Fibroblast of skin of left quadriceps (primary cell): Measurements from ENCODE around the gene GALNT6.
A peak's percentile ranks its signal among the peaks of the same experiment; 100 is the strongest.

Experiments used
- DNase-seq, 2 experiments: peaks; one replicate each; pipeline ENCODE4 v3.0.0-alpha.2; 2013; ENCODE audit warnings: low read depth in 2 of 2

GALNT6 gene

DNA sequence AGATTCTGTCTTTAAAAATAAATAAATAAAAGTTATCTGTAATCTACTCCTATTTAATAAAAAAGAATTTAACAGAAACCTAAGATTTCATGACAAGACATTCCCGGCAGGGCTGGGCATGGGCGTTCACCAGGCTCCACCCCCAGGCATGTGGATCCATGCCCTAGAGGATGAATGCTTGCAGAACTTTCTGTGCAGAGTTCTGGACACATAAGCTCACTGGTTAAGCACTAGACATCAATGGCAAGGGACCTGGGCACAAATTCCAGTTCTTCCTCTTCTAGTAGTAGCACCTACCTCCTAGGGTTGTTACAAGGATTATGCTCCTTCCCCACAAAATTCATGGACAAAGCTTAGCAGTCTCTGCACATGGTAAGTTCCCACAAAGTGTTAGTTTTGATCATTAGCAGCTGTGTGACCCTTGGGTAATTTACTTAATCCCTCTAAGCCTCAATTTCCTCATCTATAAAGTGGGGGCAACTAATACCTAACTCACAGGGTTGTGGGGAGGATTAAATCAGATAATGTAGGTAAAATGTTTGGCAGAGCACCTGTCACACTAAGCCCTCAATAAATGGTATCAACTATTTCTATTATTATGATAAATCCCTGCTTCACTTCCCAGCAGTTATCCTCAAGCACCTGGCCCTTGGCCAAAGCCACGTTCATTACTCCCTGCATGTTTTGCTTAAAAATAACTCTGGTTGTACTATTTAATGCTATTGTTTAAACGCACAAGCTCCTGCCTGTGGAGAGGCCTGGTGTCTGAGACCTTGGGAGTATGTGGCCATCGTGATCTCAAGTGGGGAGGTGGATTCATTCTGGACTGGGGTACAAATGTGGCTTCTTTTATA lies 9.8 kb downstream of the GALNT6 start:
- no peak for DNase-seq

DNA sequence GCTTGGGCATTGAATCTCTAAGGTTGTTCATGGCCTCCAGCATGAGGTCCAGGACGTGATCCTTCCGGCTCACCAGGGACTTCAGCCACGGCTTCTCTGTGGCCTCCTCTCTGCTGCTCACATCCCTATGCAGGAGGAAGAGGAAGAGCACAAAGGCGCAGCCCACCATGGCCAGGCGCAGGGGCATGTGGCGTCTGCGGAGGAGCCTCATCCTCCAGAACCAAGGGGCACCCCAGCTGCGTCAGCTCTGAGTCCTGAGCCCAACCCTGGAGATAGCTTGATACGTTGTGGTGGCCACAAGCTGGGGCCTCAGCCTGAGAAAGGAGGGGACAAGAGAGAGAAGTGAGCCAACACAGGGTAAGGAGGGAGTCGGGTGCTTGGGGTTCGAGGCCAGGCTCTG lies 11.6 kb downstream of the GALNT6 start:
- no peak for DNase-seq

DNA sequence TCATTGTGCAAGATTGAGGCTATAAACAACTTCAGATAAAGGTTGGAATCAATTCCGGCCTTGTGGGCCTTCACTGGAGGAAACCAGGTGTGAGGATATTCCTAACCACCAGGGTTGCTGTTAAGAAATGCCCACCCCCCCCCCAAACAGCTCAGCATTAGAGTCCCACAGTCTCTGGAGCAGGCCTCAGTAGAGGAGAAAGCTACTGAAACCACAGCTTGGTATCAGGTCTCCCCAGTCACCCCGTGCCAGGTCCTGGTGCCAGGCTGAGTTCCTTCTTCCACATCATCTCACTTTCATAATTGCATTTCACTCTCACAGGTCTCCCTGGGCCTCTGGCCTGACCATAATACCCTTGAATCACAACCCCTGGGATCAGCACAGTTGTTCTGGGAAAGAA lies 12.5 kb downstream of the GALNT6 start:
- DNase-seq: no peak

- no peak for DNase-seq
Measured at GRCh38 chr12:51377099-51377984, 13.9 kb downstream of the GALNT6 start.

DNA sequence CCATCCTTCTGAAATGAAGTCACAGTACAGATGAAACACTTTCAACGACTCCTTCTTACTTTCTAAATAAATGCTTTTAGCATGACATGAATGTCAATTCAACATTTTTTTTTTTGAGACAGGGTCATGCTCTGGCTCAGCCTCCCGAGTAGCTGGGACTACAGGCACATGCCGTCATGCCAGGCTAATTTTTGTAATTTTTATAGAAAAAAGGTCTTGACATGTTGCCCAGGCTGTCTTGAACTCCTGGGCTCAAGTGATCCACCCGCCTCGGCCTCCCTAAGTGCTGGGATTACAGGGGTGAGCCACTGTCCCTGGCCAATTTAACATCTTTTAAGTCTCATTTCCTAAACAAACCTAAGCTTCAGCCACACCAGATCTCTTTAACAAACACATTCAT lies 16.4 kb downstream of the GALNT6 start:
- DNase-seq: no peak

- DNase-seq: no peak
Measured at GRCh38 chr12:51374361-51374760, 16.8 kb downstream of the GALNT6 start.

GRCh38 chr12:51373187-51373586 lies 18.0 kb downstream of the GALNT6 start:
- DNase-seq: no peak

DNA sequence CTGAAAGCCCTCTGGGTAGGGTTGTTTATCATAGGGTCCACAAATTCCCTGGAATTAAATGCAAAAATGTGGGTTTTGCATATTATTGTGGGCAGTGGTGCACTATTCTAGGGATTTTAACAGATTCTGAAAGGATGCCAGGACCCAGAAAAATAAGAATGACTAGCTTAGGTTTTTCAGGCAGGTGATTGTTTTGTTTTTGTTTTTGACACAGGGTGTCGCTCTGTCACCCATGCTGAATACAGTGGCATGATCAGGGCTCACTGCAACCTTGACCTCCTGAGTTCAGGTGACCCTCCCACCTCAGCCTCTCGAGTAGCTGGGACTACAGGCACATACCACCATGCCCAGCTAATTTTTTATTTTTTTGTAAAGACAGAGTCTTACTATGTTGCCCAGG lies 19.2 kb downstream of the GALNT6 start:
- DNase-seq: no peak

GRCh38 chr12:51371295-51371953 lies 19.8 kb downstream of the GALNT6 start:
- peak; percentile 85 to 88 for DNase-seq

- no peak for DNase-seq
Measured at GRCh38 chr12:51370667-51371066, 20.5 kb downstream of the GALNT6 start.

DNA sequence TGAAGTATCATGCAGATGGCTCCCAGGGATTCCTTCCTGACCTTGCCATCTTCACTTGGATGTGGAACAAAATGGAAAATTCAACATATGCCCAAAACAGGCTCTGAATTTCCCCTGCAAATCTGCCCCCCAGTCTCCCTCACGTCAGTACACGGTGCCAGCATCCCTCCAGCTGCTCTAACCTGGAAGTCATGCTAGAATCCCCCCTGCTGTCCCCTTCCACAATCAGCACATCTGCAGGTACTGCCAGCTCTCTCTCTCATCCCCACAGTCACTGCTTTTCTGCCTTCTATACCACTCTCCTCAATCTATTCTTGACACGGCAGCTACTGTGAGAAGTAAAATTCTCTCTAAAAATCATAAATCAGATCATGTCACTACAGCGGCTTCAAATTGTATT lies 21.6 kb downstream of the GALNT6 start:
- no peak for DNase-seq

GRCh38 chr12:51368640-51369517 lies 22.3 kb downstream of the GALNT6 start:
- no peak for DNase-seq

GRCh38 chr12:51365276-51365675 lies 25.9 kb downstream of the GALNT6 start:
- no peak for DNase-seq

DNA sequence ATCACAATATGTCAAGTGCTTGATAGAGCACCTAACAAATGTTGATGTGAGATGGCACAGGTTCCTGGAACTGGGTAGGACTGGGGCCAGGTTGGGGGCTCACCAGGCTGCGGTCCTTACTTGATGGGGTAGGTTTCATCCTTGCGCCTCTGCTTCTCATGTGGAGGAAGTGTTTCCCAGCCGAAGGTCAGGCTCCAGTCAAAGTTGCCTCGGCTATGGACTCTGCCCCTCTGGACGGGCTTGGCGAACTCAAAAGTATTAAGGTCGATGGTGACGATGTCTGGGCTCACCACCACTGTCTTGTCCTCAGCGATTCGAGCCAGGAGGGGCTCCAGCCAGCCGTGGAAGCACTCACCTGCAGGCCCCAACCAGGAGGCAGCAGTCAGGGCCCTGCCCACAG lies 27.2 kb downstream of the GALNT6 start:
- no peak for DNase-seq

- no peak for DNase-seq
Measured at GRCh38 chr12:51362747-51363342, 28.4 kb downstream of the GALNT6 start.

DNA sequence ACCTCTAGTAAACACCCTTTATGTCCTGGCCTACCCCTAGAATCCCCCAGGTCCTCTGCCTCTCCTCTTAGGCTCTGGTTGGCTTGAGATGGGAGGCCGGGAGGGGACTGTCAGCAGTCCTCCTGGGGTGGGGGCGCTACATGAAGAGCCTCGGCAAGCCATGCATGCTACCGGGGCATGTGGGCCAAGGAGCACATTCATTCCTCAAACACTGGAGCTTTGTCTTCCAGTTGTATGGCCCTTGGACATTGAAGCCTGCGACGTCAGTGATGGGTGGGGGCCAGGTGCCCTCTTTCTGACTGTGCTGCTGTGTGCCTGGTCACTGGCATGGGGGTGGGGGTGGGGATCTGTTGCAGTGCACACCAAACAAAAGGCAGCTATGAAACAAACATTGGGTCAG lies 28.9 kb downstream of the GALNT6 start:
- DNase-seq: no peak

- no peak for DNase-seq
Measured at GRCh38 chr12:51361161-51362016, 29.8 kb downstream of the GALNT6 start.

DNA sequence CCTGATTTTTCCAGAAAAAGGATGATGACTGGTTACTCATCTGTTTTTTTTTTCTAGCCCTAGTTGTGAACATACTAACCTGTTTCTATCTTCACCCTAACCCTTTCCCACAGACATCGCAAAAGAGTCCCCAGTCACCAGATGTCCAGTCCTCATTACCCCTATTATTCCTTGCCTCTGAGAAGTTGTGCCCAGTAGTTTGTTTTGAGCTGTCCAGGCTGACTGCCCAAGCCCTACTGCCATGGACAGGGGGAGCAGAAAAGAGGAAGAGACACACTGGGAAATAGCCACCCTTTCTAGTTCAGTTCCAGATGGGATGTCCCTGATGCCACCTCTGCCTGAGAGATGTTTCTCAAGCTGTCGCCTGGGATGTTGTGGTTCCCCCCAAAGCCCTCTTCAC lies 30.9 kb downstream of the GALNT6 start:
- DNase-seq: no peak

DNA sequence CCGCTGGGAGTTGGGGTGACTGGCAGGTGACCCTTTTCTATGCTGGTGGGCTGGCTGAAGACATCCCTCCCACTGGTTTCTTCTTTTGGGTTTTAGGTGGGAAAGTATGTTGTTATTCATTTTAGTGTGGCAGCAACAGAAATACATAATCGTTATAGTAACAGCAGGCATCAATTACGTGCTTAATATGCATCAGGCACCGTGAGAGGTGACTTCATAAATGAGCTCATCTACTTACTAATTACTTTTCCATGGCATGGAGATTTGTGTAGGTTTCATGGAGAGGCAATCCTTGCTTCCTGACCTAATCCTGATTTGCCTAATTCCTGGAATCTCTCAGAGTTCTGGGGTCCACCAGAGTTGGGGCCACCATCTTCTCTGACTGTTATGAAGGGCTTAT lies 31.4 kb downstream of the GALNT6 start:
- no peak for DNase-seq

DNA sequence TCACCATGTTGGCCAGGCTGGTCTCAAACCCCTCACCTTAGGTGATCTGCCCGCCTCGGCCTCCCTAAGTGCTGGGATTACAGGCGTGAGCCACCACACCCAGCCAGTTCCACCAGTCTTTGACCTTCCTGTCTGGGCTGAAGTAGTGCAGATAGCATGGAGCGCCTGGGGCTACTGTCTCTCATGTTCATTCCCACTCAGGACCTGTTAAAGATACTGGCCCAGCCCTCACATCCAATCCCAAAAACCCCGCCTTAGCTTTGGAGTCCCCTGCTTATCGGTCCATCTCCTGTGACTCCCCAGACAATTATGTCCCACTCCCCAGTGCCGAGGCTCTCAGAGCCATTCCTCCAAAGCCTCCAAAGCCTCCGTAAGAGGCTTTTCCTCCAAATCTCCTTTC lies 32.7 kb downstream of the GALNT6 start:
- no peak for DNase-seq
